ENCODE results near the gene NMNAT2.

DNA sequence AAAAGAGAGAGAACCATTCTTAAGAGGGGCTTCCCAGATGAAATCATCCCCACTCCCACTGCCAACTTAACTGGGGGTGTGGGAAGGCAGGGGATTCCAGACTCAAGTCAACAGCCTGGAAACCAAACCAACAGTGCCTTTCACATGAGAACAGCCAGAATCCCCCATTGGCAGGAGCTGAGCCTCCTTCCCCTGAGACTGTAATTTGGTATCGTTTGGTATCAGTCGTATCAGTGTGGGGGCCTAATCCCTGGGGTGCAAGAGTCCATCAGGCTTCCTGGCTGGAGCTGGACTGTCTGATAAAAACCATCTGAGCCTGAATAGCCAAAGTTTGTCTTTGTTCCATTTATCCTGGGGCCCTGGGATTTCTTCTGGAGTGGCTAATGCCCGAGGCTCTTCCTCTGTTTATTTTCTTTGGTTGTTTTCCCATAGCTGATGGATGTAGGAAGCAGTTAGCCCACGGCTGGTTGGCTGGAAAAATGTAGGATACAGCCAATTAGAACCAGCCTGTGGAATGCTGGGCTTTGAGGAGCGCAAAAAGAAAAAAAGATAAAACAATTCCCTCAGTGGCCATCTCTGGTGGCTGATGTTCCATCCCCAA lies 147.5 kb downstream of the NMNAT2 start:
- TF ChIP-seq, protein P1, sequence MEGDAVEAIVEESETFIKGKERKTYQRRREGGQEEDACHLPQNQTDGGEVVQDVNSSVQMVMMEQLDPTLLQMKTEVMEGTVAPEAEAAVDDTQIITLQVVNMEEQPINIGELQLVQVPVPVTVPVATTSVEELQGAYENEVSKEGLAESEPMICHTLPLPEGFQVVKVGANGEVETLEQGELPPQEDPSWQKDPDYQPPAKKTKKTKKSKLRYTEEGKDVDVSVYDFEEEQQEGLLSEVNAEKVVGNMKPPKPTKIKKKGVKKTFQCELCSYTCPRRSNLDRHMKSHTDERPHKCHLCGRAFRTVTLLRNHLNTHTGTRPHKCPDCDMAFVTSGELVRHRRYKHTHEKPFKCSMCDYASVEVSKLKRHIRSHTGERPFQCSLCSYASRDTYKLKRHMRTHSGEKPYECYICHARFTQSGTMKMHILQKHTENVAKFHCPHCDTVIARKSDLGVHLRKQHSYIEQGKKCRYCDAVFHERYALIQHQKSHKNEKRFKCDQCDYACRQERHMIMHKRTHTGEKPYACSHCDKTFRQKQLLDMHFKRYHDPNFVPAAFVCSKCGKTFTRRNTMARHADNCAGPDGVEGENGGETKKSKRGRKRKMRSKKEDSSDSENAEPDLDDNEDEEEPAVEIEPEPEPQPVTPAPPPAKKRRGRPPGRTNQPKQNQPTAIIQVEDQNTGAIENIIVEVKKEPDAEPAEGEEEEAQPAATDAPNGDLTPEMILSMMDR (IDR thresholded peaks at IDR 0.05), result no peak
- no peak for TF ChIP-seq GTF2I (CRISPR knock-in tag; conservative IDR thresholded peaks at IDR 0.05)
- no peak for TF ChIP-seq FOXK1 (CRISPR knock-in tag; IDR thresholded peaks at IDR 0.05)
- TF ChIP-seq NR2C2 (CRISPR knock-in tag; IDR thresholded peaks at IDR 0.05), result no peak
- no peak for TF ChIP-seq ELF4 (CRISPR knock-in tag; IDR thresholded peaks at IDR 0.05; ENCODE audit: low read depth)
- TF ChIP-seq ESRRA (CRISPR knock-in tag; IDR thresholded peaks at IDR 0.05; ENCODE audit: borderline replicate concordance), result no peak
- no peak for TF ChIP-seq FOXJ3 (CRISPR knock-in tag; IDR thresholded peaks at IDR 0.05; ENCODE audit: borderline replicate concordance)
- TF ChIP-seq, protein P2, sequence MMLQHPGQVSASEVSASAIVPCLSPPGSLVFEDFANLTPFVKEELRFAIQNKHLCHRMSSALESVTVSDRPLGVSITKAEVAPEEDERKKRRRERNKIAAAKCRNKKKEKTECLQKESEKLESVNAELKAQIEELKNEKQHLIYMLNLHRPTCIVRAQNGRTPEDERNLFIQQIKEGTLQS (CRISPR knock-in tag; conservative IDR thresholded peaks at IDR 0.05), result no peak
- TF ChIP-seq ZNF121 (CRISPR knock-in tag; IDR thresholded peaks at IDR 0.05), result no peak
- TF ChIP-seq, protein P3, sequence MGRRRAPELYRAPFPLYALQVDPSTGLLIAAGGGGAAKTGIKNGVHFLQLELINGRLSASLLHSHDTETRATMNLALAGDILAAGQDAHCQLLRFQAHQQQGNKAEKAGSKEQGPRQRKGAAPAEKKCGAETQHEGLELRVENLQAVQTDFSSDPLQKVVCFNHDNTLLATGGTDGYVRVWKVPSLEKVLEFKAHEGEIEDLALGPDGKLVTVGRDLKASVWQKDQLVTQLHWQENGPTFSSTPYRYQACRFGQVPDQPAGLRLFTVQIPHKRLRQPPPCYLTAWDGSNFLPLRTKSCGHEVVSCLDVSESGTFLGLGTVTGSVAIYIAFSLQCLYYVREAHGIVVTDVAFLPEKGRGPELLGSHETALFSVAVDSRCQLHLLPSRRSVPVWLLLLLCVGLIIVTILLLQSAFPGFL (CRISPR knock-in tag; IDR thresholded peaks at IDR 0.05; ENCODE audit: borderline replicate concordance), result no peak
- no peak for TF ChIP-seq ETV6 (CRISPR knock-in tag; IDR thresholded peaks at IDR 0.05)
